ENCODE results near the gene MRPL1.
A peak's percentile ranks its signal among the peaks of the same experiment; 100 is the strongest.

Gene MRPL1

GRCh38 chr4:77819404-77819842, 43.2 kb upstream of the MRPL1 start:
- TF ChIP-seq CTCF (conservative IDR thresholded peaks at IDR 0.05; ENCODE audit: low read length) = no peak
- no peak for TF ChIP-seq EZH2phosphoT487 (IDR thresholded peaks at IDR 0.05; ENCODE audit: borderline replicate concordance)
- Histone ChIP-seq H2AFZ (ENCODE audit: low read length) (peak overlapping the region; percentile 94), H3F3A (ENCODE audit: low read depth) (no peaks in the 10 kb centered on the region), H3K9ac (ENCODE audit: low read depth, low read length, poor library complexity, severe bottlenecking) (peak overlapping the region; percentile 94), H4K20me1 (ENCODE audit: insufficient read depth, low read length, poor library complexity, severe bottlenecking) (peaks cover 38% of the 10 kb centered on the region), H3K4me1 (ENCODE audit: insufficient read depth, low read length, poor library complexity, severe bottlenecking) (peaks cover 37% of the 10 kb centered on the region), H3K27me3 (ENCODE audit: insufficient read depth, low read length, poor library complexity, severe bottlenecking) (peaks cover 5% of the 10 kb centered on the region), H3K9me2 (replicated peaks; ENCODE audit: low read depth, low read length) (no peaks in the 10 kb centered on the region), H3K4me3 (ENCODE audit: low read length, poor library complexity, severe bottlenecking) (peak overlapping the region; percentile 94), H3K9me3 (ENCODE audit: insufficient read depth, low read depth, low read length) (no peaks in the 10 kb centered on the region), H3K4me2 (ENCODE audit: low read depth, low read length, poor library complexity, severe bottlenecking) (peak overlapping the region; percentile 82), H3K79me2 (ENCODE audit: insufficient read depth, low read length) (peaks cover 53% of the 10 kb centered on the region), H3K36me3 (ENCODE audit: insufficient read depth, low read length) (no peaks in the 10 kb centered on the region)

GRCh38 chr4:77819843-77820648, 42.6 kb upstream of the MRPL1 start:
- Histone ChIP-seq H3K9ac (ENCODE audit: low read depth, low read length, poor library complexity, severe bottlenecking) (peak overlapping the region; percentile 94), H4K20me1 (ENCODE audit: insufficient read depth, low read length, poor library complexity, severe bottlenecking) (peaks cover 33% of the 10 kb centered on the region), H3K9me3 (ENCODE audit: insufficient read depth, low read depth, low read length) (no peaks in the 10 kb centered on the region), H3K4me3 (ENCODE audit: low read length, poor library complexity, severe bottlenecking) (peak overlapping the region; percentile 94), H3K79me2 (ENCODE audit: insufficient read depth, low read length) (peaks cover 47% of the 10 kb centered on the region), H3F3A (ENCODE audit: low read depth) (no peaks in the 10 kb centered on the region), H2AFZ (ENCODE audit: low read length) (peak overlapping the region; percentile 98), H3K36me3 (ENCODE audit: insufficient read depth, low read length) (no peaks in the 10 kb centered on the region), H3K4me1 (ENCODE audit: insufficient read depth, low read length, poor library complexity, severe bottlenecking) (peaks cover 32% of the 10 kb centered on the region), H3K9me2 (replicated peaks; ENCODE audit: low read depth, low read length) (no peaks in the 10 kb centered on the region), H3K4me2 (ENCODE audit: low read depth, low read length, poor library complexity, severe bottlenecking) (peak overlapping the region; percentile 82), H3K27me3 (ENCODE audit: insufficient read depth, low read length, poor library complexity, severe bottlenecking) (peaks cover 5% of the 10 kb centered on the region)
- TF ChIP-seq EZH2phosphoT487 (IDR thresholded peaks at IDR 0.05; ENCODE audit: borderline replicate concordance) = no peak
- TF ChIP-seq CTCF (conservative IDR thresholded peaks at IDR 0.05; ENCODE audit: low read length) = 0 out of 2 replicates have a peak, but pooled peaks have one; percentile 9

- peaks cover 23% of the 10 kb centered on the region for H3K4me1 ChIP-seq (ENCODE audit: insufficient read depth, low read length, poor library complexity, severe bottlenecking)
- no peaks in the 10 kb centered on the region for H3F3A ChIP-seq (ENCODE audit: low read depth)
- H3K79me2 ChIP-seq (ENCODE audit: insufficient read depth, low read length) = peaks cover 38% of the 10 kb centered on the region
- H2AFZ ChIP-seq (ENCODE audit: low read length) = peak overlapping the region; percentile 98
- H3K9ac ChIP-seq (ENCODE audit: low read depth, low read length, poor library complexity, severe bottlenecking) = peak overlapping the region; percentile 94
- H3K27me3 ChIP-seq (ENCODE audit: insufficient read depth, low read length, poor library complexity, severe bottlenecking) = peaks cover 5% of the 10 kb centered on the region
- TF ChIP-seq EZH2phosphoT487 (IDR thresholded peaks at IDR 0.05; ENCODE audit: borderline replicate concordance) = no peak
- TF ChIP-seq CTCF (conservative IDR thresholded peaks at IDR 0.05; ENCODE audit: low read length) = no peak
- peaks cover 25% of the 10 kb centered on the region for H4K20me1 ChIP-seq (ENCODE audit: insufficient read depth, low read length, poor library complexity, severe bottlenecking)
- H3K9me2 ChIP-seq (replicated peaks; ENCODE audit: low read depth, low read length) = no peaks in the 10 kb centered on the region
- peak overlapping the region; percentile 82 for H3K4me2 ChIP-seq (ENCODE audit: low read depth, low read length, poor library complexity, severe bottlenecking)
- no peaks in the 10 kb centered on the region for H3K36me3 ChIP-seq (ENCODE audit: insufficient read depth, low read length)
- H3K9me3 ChIP-seq (ENCODE audit: insufficient read depth, low read depth, low read length) = no peaks in the 10 kb centered on the region
- peak overlapping the region; percentile 94 for H3K4me3 ChIP-seq (ENCODE audit: low read length, poor library complexity, severe bottlenecking)
Observed at GRCh38 chr4:77820649-77821561, 41.7 kb upstream of the MRPL1 start.
